ENCODE data around the gene FN1.

FN1 gene

DNA sequence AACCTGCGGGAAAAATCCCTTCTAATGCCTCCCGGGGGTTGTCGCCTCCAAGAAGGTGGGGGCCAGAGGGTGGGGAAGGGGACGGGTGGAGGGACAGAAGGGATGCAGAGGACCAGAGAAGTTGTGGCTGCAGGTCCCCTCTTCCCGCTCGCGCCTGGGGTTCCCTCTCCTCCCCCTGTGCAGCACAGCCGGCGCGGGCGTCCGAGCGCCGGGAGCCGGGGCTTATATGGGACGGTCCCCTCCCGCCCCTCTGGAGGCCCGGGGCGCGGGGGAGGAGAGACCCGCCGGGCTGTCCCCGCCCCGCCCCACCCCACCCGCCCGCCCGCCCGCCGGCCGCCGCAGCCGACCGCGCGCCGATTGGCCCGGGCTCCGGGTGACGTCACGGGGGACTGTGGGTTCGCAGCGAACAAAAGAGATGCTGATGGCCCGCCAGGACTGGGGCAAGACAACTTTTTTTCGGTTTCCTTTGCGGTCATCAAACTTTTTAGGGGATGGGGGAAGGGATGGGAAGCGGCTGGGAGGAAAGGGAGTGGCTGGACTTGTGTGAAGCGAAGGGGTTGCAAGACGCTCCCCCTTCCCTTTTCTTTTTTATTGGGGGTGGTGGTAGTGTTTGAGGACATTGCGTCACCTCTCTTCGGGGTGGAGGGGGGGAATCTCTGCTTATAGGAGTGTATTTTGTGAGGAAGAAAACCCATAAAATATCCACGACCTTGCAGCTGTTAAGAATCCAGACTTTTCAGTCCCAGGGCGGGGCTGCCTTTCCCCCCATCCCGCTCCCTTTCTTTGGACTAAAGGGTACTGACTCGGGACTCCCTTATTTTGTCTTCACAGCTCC is at the start of gene FN1:
FN1 (minus strand) TSS at position 199 of the 835 bp plus-strand sequence. CDS start 266 bp downstream, outside the sequence.
- DNase-seq = peak; percentile 51

DNA sequence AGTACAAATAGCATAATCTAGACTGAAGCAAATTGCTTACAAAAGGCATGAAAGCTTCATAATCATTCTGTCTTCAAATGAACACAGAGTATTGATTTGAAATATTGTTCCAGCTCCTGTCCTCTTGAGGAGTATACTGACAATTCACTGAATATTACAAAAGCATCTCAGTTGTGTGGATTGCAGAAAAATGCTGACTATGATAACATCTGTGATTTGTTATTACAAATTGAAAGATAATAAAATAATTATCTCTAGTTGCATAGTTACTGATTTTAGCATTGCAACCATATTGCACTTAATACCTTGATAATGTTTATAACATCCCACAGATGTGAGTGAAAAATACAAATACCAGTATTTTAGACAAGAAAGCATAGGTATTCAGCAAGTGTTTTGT is 49.2 kb upstream of the FN1 start:
- DNase-seq = no peak

DNA sequence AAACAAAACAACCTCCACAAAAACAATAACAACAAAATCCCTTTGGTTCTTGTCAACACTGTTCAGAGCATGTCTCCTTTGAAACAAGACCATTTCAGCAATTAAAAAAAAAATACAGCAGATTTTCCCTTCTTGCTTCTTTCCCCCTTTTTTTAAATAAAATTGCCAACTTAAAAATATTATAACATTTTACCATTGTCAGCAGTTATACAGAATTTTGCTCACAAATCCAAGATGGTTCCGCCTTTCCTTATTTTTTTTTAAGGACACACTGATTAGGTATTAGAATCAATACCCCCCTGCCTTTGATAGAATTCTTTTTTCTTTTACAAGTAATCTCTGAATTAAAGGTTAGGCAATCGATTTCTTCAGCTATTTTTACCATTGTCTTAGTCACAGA is 48.7 kb upstream of the FN1 start:
- no peak for DNase-seq

DNA sequence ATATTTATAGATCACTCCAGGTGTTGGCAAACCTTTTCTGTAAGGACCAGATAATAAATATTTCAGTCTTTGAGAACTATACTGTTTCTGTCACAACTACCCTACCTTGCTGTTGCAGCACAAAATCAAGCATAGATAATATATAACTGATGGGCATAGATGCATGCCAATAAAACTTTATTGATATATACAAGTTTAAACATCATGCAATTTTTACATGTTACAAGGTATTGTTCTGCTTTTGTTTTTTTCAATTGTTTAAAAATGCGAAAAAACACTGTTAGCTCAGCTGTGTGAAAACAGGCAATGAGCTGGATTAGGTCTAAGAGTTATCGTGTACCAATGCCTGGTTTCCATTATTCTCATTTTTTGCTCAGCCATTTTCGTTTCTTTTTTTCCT is 47.6 kb upstream of the FN1 start:
- DNase-seq = no peak

DNA sequence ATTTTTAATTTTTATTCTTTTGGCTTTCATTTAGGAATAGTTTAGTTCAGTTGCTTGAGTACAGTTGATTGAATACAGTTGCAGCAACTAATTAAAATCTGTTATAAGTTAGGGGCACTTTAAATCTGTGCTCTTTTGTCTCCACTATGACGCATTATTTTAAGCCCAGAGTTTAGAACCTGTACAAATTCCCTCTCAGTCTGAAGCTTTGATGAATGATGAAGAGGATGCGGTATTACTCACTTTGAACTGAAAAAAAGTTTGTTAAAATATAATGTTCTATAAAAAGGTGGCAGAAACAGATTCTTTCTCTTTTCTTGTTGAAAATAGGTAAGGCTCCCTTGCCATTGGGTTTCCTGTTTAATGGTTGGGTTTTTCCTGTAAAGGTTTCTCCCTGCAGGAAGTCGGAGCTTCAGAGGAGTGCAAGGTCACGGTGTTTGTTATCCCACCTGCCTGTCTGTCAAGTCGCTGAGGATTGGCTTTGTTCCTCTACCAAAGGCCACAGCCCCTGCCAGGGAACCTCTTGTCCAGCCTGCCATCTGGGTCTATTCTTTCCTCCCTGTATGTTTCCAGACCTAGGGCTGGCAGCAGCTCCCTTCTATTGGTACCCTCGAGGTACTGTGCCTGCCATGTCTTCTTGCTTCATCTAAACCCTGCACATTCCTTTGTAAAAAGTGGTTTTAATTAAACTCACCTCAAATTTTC is 43.8 kb upstream of the FN1 start:
- DNase-seq = no peak

DNA sequence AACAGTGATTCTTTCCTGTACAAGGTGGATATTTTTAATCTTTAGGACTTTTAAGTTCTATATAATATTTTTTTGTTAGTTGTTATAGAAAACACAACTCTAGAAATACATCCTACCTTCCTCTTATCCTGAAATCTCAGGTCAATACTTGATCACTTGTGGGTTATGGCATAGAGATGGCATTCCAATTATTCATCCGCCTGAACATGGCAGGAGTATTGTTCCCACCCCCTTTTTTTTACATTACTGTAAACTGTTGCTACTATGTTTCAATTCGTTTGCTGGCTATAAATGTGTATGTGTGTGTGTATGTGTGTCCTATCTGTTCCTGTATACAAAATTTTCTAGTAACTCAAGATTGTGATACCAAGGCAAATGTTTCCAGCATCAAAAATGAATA is 43.3 kb upstream of the FN1 start:
- no peak for DNase-seq

DNA sequence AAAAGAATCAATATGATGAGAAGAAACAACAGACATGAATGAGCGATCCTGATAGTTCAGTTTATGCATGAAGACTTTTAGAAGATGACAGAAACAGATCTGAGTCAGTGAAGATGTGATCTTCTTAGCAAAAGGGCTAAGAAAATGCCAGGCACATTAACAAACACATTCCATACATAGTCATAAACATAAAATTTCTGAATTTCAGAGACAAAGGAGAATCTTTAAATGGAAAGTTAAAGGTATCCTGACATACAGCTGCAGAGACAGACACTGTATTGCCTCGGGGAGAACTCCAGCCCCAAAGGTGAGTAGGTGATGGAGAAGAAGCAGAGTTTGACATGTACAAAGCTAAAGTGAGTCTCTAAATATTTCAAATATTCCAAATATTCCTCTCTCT is 40.6 kb upstream of the FN1 start:
- DNase-seq = no peak

DNA sequence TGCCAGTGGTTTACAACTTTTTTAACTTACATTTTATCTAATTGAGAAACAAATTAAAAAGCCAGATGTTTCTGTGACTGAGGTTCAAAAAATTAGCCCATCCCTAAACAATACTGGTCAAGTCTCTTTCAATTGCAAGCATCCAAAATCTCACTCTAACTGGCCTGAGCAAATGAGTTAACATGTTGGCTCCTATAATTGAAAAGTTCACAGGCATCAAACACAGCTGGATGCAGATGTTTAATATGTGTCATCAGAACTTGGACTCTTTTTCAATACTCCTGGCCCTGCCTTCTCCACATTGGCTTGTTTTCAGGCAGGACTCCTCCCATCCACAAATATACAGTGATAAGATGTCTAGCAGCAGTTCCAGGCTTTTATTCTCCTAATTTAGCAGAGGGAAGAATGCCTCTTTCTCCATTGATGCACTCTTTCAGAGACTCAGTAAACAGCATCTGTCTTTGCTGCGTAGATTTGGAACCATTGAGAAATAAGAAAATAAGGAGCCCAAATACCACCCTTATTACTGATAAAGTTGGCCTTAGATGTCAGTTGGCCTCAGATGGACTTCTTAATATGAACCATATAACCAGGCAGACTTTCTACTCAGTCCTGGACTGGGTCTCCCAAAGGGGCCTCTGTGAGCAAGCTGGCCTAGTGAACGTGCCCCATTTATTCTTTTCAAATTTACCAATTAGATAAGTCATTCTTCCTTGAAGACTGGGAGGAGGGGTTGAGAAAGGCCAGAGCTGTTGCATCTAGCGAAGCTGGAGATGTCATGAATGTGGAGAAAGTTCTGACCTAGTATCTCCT is 30.4 kb upstream of the FN1 start:
- DNase-seq = no peak

DNA sequence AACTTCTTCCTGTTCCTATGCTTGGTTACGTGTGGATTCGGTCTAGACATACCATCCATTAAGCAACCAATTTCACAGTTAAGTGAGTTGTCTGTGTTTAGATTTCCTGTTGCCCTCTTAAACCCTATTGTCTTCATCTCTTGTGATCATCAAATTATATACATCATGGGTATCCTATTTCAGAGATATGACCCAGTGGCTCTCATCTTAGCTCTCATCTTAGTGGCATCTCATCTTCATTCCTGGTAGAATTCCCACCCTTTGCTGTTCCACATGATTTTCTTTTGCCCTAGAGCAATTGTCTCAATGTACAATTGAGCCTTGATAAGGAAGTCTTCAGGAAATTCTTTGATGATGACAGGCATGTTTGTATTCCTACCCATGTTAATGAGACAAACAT is 29.4 kb upstream of the FN1 start:
- DNase-seq = no peak

DNA sequence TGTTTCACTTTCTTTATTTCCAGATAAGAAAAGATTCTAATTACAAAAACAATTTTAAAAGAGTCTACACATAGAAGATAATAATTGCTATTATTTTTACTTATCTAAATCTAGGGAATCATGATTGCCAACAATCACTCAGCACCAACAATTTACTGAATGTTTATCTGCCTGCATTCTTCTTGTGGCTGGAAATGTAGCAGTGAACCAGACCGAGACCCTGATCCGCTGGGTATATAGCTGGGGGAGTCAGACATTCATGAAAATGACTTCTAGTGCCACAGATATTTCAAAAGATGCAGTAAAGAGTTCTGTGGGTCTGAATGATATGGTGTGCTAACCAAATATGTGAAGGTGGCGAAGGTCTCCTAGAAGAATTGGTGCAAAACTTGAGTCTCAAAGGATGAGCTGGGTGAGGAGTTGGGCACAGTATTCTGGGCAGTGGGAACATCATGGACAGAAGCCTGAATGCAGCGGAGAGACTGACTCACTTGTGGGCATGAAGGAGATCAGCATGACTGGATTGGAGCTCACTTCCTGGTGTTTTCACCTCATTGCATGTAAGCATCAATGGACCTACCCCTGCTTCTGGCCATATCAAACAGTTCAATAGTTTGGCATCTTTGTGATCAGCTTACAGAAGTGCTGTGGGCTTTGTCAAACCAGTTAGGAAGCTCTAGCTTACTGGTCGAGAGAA is 26.1 kb upstream of the FN1 start:
- DNase-seq = no peak

DNA sequence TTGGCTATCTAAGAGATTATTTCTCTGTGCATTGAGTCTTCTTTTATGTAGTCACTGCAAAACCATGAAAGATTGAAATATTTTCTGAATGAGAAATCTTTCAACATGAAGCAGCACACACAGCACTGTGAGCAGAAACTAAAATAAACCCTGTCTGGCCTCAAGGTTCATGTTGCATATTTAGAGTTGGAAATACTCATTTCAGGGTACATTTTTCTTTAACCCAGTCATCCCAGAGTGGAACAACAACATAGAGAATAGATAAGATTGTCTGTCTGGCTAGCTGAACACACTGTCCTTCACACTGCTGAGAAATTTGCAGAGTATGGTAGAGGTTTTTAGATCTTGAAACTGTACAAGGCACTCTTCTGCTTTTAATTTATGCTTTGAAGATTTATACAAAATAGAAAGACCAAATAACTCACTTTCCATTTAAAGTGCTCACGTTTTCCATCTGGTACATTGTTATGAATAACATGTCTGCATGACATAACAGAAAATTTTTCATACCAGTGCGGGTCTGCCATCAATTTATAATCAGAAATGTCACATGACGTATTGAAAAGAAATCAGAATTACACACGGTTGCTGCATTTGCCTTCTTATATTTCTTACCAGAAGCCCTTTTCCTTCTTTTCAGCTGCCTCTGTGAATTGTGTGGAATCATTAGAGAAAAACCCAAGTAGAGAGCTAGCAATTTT is 25.0 kb upstream of the FN1 start:
- no peak for DNase-seq

DNA sequence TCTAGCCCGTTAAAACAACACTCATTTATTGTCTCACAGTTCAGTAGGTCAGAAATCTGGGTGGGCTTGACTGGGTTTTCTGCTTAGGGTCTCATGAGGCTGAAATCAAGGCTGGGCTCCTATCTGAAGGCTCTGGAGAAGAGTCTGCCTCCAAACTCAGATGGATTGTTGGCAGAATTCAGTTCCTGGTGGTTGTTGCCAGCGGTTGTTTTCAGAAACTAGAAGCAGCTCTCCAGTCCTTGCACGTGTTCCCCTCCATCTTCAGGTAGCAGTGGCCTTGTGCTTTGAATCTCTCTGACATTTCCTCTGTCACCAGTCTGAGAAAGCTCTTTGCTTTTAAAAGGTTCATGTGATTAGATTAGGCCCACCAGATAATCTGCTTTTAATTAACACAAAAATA is 20.1 kb upstream of the FN1 start:
- no peak for DNase-seq

DNA sequence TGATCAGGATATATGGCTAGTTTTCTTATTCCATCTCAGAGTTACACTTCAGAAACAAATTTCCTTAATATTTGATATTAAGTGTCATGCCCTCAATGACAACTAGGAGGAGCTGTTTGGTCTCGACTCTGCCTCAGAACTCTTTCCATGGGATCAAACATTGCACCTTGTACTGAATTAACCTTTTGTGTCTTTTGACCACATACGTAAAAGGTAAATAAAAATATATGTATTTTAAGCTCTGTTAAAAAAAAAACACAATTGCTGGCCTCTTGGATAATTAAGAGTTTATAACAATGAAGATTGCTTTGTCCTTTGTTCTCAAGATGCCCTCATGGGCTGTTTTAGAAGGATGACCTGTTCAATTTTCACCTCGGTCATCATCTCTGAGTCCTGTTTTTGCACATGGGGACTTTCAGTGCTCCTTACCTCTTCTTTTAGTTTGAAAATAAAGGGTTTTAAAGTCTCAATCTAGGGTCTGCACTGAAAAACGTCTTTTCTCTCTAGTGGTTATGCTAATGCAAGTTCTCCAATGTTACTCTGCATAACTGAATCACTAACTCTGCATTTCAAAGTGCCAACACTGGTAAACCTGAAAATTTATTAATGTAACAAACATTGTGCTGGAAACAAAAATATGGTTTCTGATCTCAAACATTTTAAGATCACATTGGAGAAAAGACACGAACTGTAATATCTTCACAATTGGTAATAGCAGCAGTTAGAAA is 18.8 kb upstream of the FN1 start:
- no peak for DNase-seq

DNA sequence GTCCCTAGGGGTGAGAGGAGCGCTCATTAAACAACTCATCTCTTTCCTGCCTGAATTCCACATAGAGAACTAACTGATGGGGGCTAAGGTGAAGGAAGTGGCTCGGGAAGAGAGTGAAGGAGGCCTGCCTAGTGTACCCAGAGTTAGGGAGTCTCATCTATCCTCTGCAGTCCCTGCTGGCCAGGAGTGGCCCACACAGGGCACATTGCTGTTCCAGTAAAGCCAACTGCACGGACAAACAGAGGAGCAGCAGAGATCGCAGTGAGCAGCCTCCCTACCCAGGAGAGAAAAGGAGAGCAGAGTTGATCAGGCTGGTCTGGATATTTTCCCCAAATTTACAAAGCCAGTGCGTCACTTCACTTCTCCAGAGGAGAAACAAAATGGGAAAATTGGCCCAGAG is 16.9 kb upstream of the FN1 start:
- DNase-seq = no peak

DNA sequence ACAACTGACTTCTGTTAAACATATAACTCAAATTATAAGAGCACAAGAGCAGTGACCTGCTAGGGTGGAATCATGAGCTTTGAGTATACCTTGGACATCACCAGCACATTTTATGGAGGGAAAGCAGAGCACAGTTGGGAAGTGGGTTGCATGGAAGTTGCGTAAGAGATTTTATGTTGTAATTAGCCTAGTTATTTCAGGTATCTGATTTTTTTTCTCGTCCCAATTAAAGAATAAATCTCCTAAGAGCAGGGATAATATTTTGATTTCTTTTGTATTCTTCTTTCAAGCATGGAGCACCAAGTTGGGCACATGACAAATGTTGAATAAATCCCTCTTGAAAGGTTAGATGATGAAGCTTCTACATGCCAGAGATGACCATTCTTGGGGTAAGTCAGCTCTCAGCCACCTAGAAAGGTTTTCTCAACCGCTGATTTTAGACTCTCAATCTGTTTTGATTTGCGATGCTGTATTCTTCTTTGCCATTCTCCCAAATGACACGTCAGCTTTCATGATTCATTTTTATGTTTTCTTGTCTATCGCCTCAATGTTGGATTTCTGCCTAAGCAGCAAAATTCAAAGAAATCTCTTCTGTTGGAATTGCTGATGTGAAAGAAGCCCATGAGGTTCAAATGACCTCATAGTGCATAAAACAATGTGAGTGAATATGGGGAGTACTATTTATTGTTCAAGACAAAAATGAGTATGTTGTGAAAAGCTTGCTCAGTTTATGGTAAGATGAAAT is 15.3 kb upstream of the FN1 start:
- DNase-seq = no peak

DNA sequence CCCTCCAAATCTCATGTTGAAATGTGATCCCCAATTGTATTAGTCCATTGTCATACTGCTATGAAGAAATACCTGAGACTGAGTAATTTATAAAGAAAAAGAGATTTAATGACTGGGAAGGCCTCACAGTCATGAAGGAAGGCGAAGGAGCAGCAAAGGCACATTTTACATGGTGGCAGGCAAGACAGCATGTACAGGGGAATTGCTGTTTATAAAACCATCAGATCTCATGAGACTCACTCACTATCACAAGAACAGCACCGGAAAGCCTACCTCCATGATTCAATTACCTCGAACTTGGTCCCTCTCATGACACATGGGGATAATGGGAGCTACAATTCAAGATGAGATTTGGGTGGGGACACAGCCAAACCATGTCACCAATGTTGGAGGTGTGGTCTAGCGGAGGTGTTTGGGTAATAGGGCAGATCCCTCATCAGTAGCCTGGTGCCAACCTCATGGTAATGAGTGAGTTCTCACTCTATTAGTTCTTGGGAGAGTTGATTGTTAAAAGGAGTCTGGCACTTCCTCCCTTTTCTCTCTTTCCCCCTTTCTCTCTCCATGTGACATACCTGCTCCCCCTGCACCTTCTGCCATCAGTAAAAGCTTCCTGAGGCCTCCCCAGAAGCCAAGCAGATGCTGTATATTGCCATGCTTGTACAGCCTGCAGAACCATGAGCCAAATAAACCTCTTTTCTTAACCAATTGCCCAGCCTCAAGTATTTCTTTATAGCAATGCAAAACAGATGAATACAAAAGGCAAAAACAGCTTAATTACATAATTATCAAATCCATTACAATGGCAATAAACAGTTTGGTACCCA is 14.5 kb upstream of the FN1 start:
- DNase-seq = no peak

DNA sequence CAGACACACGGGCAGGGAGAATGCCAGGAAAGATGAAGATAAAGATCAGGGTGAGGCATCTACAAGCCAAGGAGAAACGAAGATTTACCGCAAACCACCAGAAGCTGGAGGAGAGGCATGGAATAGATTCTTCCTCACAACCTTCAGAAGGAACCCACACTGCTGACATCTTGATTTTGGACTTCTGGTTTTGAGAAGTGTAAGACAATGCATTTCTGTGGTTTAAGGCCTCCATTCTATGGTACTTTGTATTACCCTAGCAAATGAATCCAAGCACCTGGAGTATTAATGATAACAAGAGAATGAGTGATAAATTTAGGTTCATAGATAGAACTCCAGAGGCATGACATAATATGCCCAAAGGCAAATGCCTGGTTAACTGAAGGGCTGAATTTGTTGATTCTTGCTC is 11.8 kb upstream of the FN1 start:
- no peak for DNase-seq

DNA sequence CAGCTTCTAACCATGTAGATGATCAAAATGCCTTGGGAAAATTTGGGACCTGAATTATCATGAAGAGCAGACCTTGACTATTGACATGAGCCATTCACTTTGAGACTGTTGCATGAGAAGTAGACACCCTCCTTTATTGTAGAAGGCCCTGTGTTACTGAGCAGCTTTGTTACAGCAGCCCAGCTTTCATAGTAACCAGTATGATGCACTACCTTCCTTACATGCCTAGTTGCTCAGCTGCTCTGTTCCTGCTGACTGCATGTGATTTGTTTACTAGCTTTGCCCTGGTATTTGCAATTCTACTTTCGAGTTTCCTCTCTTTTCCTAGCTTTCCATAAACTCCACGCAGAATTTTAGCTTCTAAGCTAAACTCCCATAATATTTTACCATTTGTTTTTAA is 11.2 kb upstream of the FN1 start:
- DNase-seq = no peak

DNA sequence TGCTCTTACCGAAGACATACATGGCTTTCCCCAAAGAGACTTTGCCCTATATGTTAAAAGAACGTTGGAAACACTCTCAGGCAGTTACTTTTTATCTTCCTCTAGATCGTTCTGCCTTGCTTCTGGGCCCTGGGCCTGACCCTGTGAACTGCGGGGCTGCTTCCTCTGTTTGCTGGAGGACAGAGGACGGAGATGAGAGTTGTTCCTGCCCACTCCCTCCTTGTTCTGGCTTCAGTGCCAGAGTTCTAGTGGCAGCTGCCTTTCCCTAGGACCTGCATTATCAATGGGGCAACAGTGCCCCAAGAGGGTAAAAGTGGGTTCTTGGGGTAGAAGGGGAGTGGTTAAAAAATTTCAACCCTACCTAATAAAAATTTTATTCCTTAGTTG is 6.5 kb upstream of the FN1 start:
- DNase-seq = no peak
